ENCODE results near the gene ZNF385B. TPM values are rescaled to one million over a fixed set of nuclear protein-coding genes. Genes with fewer than 3 reads are reported as not detected.

ZNF385B gene
- total RNA-seq, 1 experiment from 2014 or later: 1.3 TPM

GRCh38 chr2:179554639-179555386, 306.6 kb downstream of the ZNF385B start:
- no peak for DNase-seq (ENCODE audit: low spot score)

DNA sequence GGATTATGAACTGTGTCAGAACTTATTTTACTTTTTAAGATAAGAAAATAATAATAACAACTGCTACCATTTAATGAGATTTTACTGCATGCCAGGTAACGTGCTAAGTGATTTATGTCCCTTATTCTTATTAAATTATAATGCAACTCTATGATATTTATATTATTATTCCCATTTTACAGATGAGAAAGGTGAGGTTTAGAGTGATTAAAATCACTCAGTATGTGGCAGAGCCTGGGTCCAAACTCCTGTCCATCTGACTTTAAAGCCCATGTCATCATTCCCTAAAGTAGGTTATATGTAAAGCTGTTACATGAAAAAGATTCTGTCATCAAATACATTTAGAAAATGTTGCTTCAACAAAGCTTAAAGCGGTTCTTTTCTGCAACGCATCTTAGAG, 308.0 kb downstream of the ZNF385B start:
- no peak for DNase-seq (ENCODE audit: low spot score)

DNA sequence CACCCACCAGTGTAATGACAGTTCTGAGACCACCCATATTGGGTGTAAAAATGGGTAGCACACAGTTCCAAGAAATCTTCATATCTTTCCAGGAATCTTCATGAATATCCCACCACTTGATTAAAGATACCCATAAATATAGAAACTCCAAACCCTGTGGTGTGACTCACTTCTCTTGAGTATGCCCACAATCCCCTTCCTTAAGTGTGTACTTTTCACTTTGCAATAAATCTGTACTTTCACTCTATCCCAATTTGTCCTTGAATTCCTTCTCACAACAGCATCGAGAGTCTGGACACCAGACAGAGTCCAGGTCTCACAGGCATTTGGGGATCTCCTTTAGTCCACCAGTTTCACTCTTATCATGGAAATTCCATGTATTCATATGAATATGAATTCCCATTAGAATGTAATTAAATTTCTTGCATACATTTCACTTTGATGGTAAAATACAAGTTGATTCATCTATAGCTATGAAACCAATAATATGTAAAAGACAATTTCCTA, 309.8 kb downstream of the ZNF385B start:
- no peak for DNase-seq (ENCODE audit: low spot score)

DNA sequence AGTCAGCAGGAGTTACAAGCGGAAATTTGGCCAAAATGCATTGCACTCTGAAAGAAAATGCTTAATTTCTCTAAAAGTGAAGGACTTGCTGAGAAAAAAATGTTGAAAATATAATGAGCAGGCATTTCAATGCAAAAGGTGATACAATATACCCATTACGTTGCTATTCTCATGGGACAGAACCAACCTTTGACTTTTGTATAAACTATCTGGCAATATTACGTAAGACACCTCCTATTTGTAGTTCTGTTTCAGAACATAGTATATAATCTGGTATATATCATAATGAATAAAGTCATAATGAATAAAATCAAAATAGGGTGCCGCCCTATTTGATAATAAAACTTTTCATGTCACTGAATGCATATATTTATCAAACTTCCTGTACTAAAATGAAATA, 310.6 kb downstream of the ZNF385B start:
- no peak for DNase-seq (ENCODE audit: low spot score)

- DNase-seq (ENCODE audit: low spot score): no peak
Observed at GRCh38 chr2:179550214-179550613, 311.2 kb downstream of the ZNF385B start.

GRCh38 chr2:179546656-179547055, 314.8 kb downstream of the ZNF385B start:
- no peak for DNase-seq (ENCODE audit: low spot score)

DNA sequence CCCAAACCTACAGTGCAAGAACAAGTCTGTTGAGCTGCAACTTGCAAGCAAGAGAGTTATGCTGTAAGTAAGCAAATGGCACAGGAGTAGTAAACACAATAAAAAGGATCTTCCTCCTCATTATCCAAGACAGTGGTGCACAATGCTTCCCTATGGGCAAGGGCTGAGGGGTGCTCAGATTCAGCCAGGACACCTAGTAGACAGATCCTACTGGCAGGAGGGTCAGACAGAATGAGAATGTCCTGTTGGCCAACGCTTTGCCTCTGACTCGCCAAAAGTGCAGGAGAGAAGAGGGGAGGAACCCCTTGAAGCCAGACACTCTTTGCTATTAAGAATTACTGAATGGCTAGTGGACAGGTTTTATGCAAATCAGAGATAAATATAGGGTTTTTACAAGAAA, 316.4 kb downstream of the ZNF385B start:
- no peak for DNase-seq (ENCODE audit: low spot score)

GRCh38 chr2:179543361-179543901, 318.0 kb downstream of the ZNF385B start:
- DNase-seq (ENCODE audit: low spot score): no peak

DNA sequence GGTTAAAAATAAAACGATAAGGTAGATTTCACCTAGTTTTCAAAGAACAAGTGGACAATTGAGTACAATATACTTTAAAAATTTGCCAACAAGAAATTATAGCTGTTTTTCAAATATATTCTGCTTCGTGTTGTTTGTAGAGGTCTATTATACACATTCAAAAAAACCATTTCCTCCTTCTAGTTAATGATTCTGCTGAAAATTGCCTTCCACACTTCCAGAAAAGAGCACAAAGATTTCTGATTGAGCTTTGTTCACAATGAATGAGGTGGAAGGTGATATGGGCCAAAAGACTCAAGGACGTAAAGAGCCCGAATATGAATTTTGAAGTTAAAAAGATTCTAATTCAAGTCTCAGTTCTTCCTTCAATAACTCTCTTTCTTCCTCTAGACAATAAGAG, 319.8 kb downstream of the ZNF385B start:
- no peak for DNase-seq (ENCODE audit: low spot score)

GRCh38 chr2:179539124-179539511, 322.3 kb downstream of the ZNF385B start:
- no peak for DNase-seq (ENCODE audit: low spot score)

DNA sequence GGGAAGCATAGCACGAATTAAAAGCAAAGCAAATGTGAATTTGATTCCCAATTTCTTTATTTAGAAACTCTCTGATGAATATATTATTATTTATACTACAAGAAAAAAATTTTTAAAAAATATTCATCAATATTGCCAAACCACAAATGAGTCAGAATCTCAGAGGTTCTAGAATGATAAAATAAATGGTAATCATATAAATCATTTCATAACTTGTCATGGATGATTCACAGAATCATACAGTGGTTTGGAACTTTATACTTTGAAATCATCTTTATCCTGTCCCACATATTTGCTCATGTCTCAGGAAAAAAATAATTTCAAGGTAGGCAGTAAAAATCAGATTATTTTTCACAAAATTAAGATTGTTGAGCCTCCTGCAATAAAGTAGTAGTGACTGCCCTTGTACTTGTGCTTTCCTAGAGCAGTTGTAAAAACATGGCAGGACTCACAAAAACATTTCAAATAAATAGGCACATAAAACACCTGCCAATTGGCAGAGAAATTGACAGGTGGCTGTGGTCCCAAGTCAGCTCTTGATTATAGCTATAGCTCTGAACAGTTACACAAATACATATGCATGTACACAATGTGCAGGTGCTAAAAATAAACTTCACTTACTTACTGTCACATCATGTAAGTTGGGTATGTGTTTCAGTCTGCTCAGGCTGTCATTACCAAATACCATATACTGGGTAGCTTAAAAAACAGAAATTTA, 322.8 kb downstream of the ZNF385B start:
- no peak for DNase-seq (ENCODE audit: low spot score)

DNA sequence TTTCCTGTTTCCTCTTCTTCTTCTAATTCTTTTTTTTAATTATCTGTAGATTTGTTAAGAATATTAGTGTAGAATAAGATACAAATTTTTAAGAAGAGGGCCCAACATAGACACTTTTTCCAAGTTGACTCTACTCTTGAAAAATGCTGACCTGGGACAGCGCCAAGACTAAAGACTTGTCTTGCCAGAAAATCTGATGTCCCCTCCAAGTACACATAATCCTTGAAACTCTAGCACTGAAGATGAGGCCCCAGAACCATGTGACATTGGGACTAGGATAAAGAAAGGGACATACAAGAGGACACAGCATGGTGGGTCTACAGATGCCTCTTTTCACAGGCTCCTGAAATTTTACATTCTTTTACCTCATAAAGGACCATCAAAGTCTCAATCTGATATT, 325.2 kb downstream of the ZNF385B start:
- no peak for DNase-seq (ENCODE audit: low spot score)

DNA sequence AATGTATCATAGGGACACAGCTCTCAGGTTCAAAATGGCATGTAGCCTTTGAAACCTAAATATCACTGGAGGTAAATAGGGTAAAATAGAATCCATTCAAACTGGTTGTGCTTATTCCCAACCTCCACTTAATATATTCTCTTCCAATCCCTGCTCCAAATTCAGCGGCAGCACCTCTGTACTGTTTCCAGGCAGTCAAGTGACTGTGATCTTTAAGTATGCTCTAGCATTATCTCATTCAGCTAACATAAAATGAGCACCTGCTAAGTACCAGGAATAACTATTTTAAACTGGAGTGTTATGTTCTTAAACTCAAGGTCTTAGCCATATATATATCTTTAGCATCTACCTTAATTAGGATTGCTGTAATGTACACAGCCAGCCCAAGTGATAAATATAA, 327.5 kb downstream of the ZNF385B start:
- no peak for DNase-seq (ENCODE audit: low spot score)

- no peak for DNase-seq (ENCODE audit: low spot score)
Observed at GRCh38 chr2:179532863-179533278, 328.5 kb downstream of the ZNF385B start.

GRCh38 chr2:179528576-179529069, 332.8 kb downstream of the ZNF385B start:
- no peak for DNase-seq (ENCODE audit: low spot score)

- no peak for DNase-seq (ENCODE audit: low spot score)
Observed at GRCh38 chr2:179525340-179525739, 336.1 kb downstream of the ZNF385B start.

- DNase-seq (ENCODE audit: low spot score): no peak
Observed at GRCh38 chr2:179524809-179525339, 336.5 kb downstream of the ZNF385B start.

- DNase-seq (ENCODE audit: low spot score): no peak
Observed at GRCh38 chr2:179521944-179522343, 339.5 kb downstream of the ZNF385B start.

DNA sequence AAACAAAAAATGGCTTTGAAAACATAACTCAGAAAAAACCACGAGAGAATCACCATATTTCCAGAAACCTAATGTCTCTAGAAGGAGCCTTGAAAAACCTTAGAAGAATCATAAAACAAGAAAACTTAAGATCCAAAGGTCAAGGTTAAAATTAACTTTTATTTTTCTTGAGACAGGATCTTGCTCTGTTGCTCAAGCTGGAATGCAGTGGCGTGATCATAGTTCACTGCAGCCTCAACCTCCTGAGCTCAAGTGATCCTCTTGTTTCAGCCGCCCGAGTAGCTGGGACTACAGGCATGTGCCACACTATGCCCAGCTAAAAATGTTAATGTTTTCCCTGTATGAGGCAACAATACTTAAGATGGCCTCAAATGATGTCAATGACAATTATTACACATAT, 342.6 kb downstream of the ZNF385B start:
- DNase-seq (ENCODE audit: low spot score): no peak

DNA sequence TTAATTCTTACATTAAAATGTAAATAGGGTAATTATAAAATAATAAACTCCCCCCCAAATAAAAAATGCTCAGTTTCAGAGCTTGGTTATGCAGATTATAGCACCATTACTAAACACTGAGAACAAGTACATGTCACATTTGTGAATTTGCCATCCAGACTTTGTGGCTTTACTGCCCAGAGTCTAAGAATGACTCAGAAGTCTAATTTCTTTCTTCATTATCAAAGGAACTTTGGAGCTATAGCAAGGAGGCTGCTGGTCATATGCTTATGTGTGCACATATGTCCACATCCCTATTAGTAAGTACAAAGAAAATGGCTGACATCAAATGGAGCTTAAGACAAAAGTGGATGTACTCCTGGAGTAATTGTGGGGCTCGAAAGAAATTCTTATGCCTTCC, 348.2 kb downstream of the ZNF385B start:
- DNase-seq (ENCODE audit: low spot score): no peak

DNA sequence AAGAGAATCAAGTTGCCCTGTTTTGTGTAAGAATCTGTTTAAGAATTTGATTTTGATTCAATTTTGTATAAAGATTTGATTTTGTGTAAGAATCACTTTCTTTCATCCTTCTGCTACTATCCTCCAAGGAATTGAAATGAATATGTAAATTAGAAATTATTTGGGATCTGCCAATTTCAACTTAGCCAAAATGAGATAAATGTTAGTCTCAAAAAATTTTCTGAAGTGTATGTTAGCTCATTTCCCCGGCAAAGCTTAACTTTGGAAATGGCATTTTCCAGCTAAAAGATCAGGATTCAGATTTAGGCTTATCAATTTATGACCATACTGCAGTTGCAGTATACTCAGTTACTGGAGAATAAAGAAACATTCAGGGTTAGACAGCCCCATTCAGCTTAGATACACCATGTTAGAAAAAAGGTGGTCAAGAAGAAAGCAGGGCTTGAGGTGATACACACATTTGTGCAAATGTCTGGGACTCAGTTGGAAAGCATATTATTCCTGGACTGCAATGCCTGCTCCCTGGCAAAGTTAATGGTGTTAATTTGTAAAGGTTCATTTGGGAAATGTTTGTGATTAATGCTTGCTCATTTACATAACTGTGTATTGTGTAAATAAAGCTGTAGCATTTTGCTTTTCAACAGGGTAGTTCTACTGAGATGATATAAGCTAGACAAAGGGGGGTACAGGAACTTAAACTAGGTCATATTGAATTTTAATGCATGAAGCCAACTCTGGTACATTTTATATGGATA, 349.0 kb downstream of the ZNF385B start:
- no peak for DNase-seq (ENCODE audit: low spot score)

All from H4 (cell line).